Neuron (in vitro differentiated cells): ENCODE data around the gene B3GNT2.
"Not testable (repeated sequence)": the region's sequence is repeated elsewhere in the genome, so short reads cannot be mapped to it uniquely, and the experiment has no call there.

ENCODE experiments used
- H2AFZ ChIP-seq: one replicate; pipeline ENCODE4 v1.6.1; 2013; ENCODE audit warnings: low read depth, mild to moderate bottlenecking, inconsistent platforms, low read length, moderate library complexity
- H3K27me3 ChIP-seq: one replicate; pipeline ENCODE4 v1.6.1; 2013; ENCODE audit warnings: low read length; ENCODE audit not compliant: insufficient read depth
- H3K36me3 ChIP-seq: one replicate; pipeline ENCODE4 v1.6.1; 2013; ENCODE audit warnings: low read length; ENCODE audit not compliant: insufficient read depth
- H3K4me1 ChIP-seq: one replicate; pipeline ENCODE4 v1.6.1; 2013; ENCODE audit warnings: low read length; ENCODE audit not compliant: insufficient read depth
- H3K4me3 ChIP-seq: 2 replicates; pipeline ENCODE4 v1.5.1; 2013; ENCODE audit warnings: mild to moderate bottlenecking, low read length, moderate library complexity
- H3K9me3 ChIP-seq: one replicate; pipeline ENCODE4 v1.6.1; 2013; ENCODE audit warnings: low read length

Gene B3GNT2

GRCh38 chr2:62194558-62195420, 1.1 kb upstream of the B3GNT2 start:
- Histone ChIP-seq H3K27me3 (no peaks in the 10 kb centered on the region), H3K4me3 (no peak overlapping the region), H3K4me1 (peaks cover 7% of the 10 kb centered on the region), H3K36me3 (no peaks in the 10 kb centered on the region), H2AFZ (no peak overlapping the region), H3K9me3 (no peaks in the 10 kb centered on the region)

GRCh38 chr2:62196278-62196901, 475 bp downstream of the B3GNT2 start:
- no peaks in the 10 kb centered on the region for H3K9me3 ChIP-seq
- peak overlapping the region; percentile 99 for H3K4me3 ChIP-seq
- no peaks in the 10 kb centered on the region for H3K27me3 ChIP-seq
- H2AFZ ChIP-seq, result peak overlapping the region; percentile 99
- H3K36me3 ChIP-seq, result no peaks in the 10 kb centered on the region
- peaks cover 7% of the 10 kb centered on the region for H3K4me1 ChIP-seq

DNA sequence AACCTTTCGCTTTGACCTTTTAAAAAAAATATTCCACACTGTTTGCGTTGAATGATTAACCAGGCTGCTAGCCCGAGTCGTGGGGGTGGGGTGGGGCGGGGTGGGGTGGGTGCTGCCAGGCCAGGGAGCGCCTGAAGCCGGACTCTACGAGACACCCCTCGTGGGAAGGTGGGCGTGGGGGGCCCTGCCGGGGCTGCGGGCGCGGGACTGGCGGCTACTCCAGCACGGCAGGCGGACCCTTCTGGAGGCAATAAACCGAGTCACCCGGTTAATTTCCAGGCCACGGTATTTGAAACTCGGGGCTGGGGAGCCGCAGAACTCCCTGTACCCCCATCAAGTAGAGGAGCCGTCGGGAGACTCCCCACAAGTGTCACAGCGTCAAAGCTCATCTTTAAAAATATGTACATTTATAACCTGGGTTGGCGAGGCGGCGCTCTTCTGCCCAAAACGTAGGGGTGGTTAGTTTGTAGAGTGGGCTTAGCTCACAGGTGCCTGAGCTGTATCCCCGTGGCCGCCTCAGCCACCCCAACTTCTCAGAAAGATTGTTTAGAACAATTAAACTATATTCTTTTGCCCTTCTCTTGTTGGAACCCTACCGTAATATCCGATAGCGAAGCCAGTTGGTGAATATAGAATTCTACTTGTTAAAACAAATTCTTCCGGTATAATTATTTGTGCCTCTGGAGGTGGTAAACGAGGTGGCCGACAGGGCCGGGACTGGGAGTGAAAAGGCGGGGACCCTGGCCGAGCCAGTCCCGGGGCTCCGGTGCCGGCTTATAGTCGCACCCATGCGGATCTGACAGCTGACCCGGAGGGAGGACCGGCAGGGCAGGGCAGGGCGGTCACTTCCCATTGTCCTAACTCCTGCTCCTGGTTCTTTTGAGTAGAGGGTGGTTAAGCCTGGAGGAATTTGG, 1.4 kb downstream of the B3GNT2 start:
- H3K36me3 ChIP-seq, result no peaks in the 10 kb centered on the region
- H3K4me3 ChIP-seq, result peak overlapping the region; percentile 99
- H3K9me3 ChIP-seq, result no peaks in the 10 kb centered on the region
- H2AFZ ChIP-seq, result peak overlapping the region; percentile 99
- H3K27me3 ChIP-seq, result no peaks in the 10 kb centered on the region
- peaks cover 7% of the 10 kb centered on the region for H3K4me1 ChIP-seq

DNA sequence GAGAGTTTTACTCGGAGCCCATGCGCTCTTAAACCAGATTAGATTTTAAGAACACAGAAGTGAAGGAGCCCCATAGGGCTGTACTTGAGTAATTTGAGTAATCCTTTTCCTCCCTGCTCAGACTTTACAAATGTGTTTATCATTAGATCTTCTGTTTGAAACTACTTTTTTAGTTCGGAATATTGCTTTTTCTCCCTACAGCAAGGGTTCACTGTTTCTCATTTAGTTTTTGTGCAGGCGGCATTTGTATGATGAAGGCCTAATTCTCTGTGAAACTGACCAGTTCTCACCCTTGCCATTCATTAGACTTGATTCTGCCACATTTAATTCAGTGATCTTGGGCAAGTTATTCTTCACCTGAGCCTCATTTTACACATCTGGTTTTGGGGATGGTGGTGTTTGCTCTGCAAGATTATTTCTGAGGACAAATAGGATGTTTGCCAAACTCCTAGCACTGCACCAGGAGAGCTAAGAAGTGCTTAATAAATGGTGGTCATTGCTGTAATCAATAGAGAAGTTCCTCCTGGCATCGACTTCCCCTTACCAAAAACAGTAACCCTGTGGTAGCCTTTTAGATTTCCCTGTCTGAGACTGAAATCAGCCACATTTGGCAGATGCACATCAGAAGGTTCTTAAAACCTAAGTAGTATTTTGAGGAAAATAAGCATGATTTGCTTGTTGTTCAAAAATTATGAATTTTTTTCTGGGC, 2.2 kb downstream of the B3GNT2 start:
- Histone ChIP-seq H3K9me3 (no peaks in the 10 kb centered on the region), H3K36me3 (no peaks in the 10 kb centered on the region), H3K27me3 (no peaks in the 10 kb centered on the region), H3K4me3 (peak overlapping the region; percentile 99), H2AFZ (peak overlapping the region; percentile 99), H3K4me1 (peaks cover 7% of the 10 kb centered on the region)

DNA sequence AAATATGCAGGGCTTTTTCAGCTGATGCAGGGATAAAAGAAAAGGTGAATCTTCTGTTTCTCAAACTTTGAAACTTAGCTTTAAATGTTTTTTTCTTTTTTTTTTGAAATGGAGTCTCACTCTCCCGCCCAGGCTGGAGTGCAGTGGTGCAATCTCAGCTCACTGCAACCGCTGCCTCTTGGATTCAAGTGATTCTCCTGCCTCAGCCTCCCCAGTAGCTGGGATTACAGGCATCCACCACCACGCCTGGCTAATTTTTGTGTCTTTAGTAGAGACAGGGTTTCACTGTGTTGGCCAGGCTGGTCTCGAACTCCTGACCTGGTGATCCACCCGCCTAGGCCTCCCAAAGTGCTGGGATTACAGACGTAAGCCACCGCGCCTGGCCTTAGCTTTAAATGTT, 2.9 kb downstream of the B3GNT2 start:
- H3K4me3 ChIP-seq, H2AFZ ChIP-seq, H3K4me1 ChIP-seq, H3K9me3 ChIP-seq, H3K27me3 ChIP-seq, H3K36me3 ChIP-seq: not testable (repeated sequence)

DNA sequence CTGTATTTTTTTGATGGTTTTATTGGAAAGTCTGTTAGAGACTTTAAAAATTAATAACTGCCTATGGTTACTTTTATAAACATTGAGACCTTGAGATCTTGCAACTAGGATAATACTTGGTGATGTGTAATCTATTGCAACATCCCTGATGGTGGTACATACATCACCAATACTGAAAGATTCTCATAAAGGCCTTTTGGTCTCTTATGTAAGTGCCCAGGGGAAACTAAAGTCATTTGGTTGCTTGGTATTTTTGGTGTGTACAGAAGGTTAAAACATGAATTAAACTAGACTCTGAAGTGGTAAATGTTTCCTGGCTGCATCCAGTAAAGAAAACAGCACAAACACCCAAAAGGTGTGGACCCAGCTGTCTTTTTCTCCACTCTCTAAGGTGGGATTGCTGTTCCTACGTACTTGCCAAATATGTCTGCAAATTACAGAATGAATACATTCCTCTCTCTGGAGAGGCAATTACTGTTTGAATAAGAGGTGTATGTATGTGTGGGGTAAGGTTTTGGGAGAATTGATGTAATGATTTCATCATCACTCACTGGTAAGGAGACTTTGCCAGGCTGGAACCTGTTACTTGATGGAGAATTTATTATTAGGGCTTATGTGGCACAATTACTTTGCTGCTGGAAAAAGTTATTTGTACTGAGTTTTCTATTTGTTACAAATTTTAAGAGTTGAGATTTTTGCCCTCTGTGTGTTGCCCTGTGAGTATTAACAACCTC, 3.6 kb downstream of the B3GNT2 start:
- H3K4me3 ChIP-seq, result no peak overlapping the region
- no peaks in the 10 kb centered on the region for H3K36me3 ChIP-seq
- H2AFZ ChIP-seq, result no peak overlapping the region
- peaks cover 7% of the 10 kb centered on the region for H3K4me1 ChIP-seq
- H3K27me3 ChIP-seq, result no peaks in the 10 kb centered on the region
- no peaks in the 10 kb centered on the region for H3K9me3 ChIP-seq

GRCh38 chr2:62200291-62200841, 4.5 kb downstream of the B3GNT2 start:
- H3K36me3 ChIP-seq, result no peaks in the 10 kb centered on the region
- H3K27me3 ChIP-seq, result no peaks in the 10 kb centered on the region
- no peaks in the 10 kb centered on the region for H3K9me3 ChIP-seq
- H2AFZ ChIP-seq, result no peak overlapping the region
- no peak overlapping the region for H3K4me3 ChIP-seq
- peaks cover 7% of the 10 kb centered on the region for H3K4me1 ChIP-seq

DNA sequence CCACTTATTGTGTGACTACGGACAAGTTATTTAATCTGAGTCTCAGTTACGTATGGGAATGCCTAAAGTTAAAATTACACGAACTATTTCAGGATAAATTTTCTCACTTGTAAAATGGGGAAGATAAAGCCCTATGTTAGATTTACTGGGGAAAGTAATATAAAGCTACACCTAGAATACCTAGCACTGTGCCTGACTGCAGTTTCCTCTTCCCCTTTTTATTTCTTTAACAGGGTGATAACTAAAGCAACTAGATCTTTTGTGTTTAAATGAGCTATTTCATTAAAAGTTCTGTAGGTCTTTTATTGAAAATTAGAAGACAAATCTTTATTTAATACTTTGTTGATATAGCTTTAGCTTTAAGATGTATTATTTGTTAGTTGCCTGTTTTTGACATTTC, 5.0 kb downstream of the B3GNT2 start:
- no peaks in the 10 kb centered on the region for H3K27me3 ChIP-seq
- peaks cover 7% of the 10 kb centered on the region for H3K4me1 ChIP-seq
- H3K9me3 ChIP-seq, result no peaks in the 10 kb centered on the region
- no peak overlapping the region for H3K4me3 ChIP-seq
- H3K36me3 ChIP-seq, result no peaks in the 10 kb centered on the region
- no peak overlapping the region for H2AFZ ChIP-seq

DNA sequence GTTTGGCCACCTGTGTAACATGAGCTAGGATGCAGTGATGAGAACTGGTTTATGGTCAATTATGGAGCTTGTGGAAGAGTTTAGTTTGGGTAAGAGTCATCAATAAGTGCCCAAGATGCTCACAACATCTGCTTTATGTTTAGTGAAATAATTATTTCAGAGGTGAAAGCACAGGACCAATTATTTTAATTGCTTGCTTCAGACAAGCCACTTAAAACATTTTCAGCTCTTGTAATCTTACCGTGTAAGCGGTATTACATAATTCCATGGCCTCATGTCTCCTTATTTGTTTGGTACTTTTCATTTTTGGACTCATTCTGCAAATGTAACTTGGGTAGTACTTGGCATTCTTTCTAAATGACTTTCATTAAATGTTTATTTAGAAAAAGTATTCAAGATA, 5.4 kb downstream of the B3GNT2 start:
- peaks cover 7% of the 10 kb centered on the region for H3K4me1 ChIP-seq
- H2AFZ ChIP-seq, result no peak overlapping the region
- no peak overlapping the region for H3K4me3 ChIP-seq
- no peaks in the 10 kb centered on the region for H3K27me3 ChIP-seq
- no peaks in the 10 kb centered on the region for H3K9me3 ChIP-seq
- no peaks in the 10 kb centered on the region for H3K36me3 ChIP-seq

- Histone ChIP-seq H3K4me1 (peaks cover 7% of the 10 kb centered on the region), H3K36me3 (no peaks in the 10 kb centered on the region), H3K27me3 (no peaks in the 10 kb centered on the region), H3K9me3 (no peaks in the 10 kb centered on the region), H3K4me3 (no peak overlapping the region), H2AFZ (no peak overlapping the region)
Measured at GRCh38 chr2:62202019-62202722, 6.3 kb downstream of the B3GNT2 start.

GRCh38 chr2:62202729-62203128, 6.8 kb downstream of the B3GNT2 start:
- Histone ChIP-seq H3K36me3 (no peaks in the 10 kb centered on the region), H3K9me3 (no peaks in the 10 kb centered on the region), H3K4me1 (peaks cover 7% of the 10 kb centered on the region), H2AFZ (no peak overlapping the region), H3K27me3 (no peaks in the 10 kb centered on the region), H3K4me3 (no peak overlapping the region)
